IMR-90 (cell line): Measurements from ENCODE around the gene DOCK7. TPM values are rescaled to one million over a fixed set of nuclear protein-coding genes. Genes with fewer than 3 reads are reported as not detected.

Experiments
- ATAC-seq: fragments of 200-7000 bp; cut with Tn5 transposase; 2 replicates; pipeline ENCODE4 v1.9.1; 2020; ENCODE audit warnings: low read depth, mild to moderate bottlenecking, moderate library complexity
- BruUV-seq: library from RNA; stranded (reverse); fragments of 400-500 nt; replicated peaks from 2 replicates; lab custom pipeline; 2021; lab: Mats Ljungman, UMichigan
- CTCF ChIA-PET: fragments of 300-600 bp; formaldehyde crosslinking; extraction: SDS; loops from one replicate; lab custom pipeline; 2021; ENCODE audit warnings: antibody characterized with exemption; lab: Yijun Ruan, JAX
- POLR2A ChIA-PET: fragments of 300-600 bp; sonication (Branson Sonifier 250); formaldehyde crosslinking; loops from one replicate; lab custom pipeline; 2022; ENCODE audit warnings: antibody characterized with exemption; ENCODE audit not compliant: unreplicated experiment; lab: Charles Lee
- DNase-seq: peaks from one replicate; pipeline ENCODE4 v3.0.0; 2013
- H2AFZ ChIP-seq: replicated peaks from 2 replicates; pipeline ENCODE3; 2013; ENCODE audit warnings: low read length, mild to moderate bottlenecking; ENCODE audit not compliant: poor library complexity
- H2AK5ac ChIP-seq: 2 replicates; pipeline ENCODE4 v1.6.1; 2013; ENCODE audit warnings: low read depth, low read length, inconsistent platforms
- H2AK9ac ChIP-seq: replicated peaks from 2 replicates; pipeline ENCODE3; 2013; ENCODE audit warnings: mild to moderate bottlenecking, low read depth, low read length, moderate library complexity; ENCODE audit not compliant: poor library complexity
- H2BK120ac ChIP-seq: 2 replicates; pipeline ENCODE4 v1.6.1; 2013; ENCODE audit warnings: low read depth, low read length, inconsistent platforms
- H2BK15ac ChIP-seq: 3 replicates; pipeline ENCODE4 v1.6.1; 2013; ENCODE audit warnings: low read depth, low read length, inconsistent platforms
- H2BK20ac ChIP-seq: 2 replicates; pipeline ENCODE4 v1.6.1; 2013; ENCODE audit warnings: low read depth, mild to moderate bottlenecking, inconsistent platforms, low read length, moderate library complexity
- H2BK5ac ChIP-seq: 2 replicates; pipeline ENCODE4 v1.6.1; 2013; ENCODE audit warnings: mild to moderate bottlenecking, low read depth, low read length, inconsistent platforms; ENCODE audit not compliant: poor library complexity, severe bottlenecking
- H3K14ac ChIP-seq: replicated peaks from 2 replicates; pipeline ENCODE4 v1.6.1; 2013; ENCODE audit warnings: low read depth, low read length, inconsistent platforms
- H3K18ac ChIP-seq: 2 replicates; pipeline ENCODE4 v1.6.1; 2013; ENCODE audit warnings: low read depth, low read length, control low read depth
- H3K23ac ChIP-seq: 2 replicates; pipeline ENCODE4 v1.6.1; 2013; ENCODE audit warnings: low read depth, low read length, inconsistent platforms
- H3K27ac ChIP-seq: 2 replicates; pipeline ENCODE4 v1.5.1; 2013; ENCODE audit warnings: mild to moderate bottlenecking, control low read depth, low read length; ENCODE audit not compliant: insufficient read depth
- H3K27me3 ChIP-seq: 2 replicates; pipeline ENCODE4 v1.6.1; 2013; ENCODE audit warnings: low read length; ENCODE audit not compliant: control insufficient read depth, insufficient read depth
- H3K36me3 ChIP-seq: 2 replicates; pipeline ENCODE4 v1.6.1; 2013; ENCODE audit warnings: low read length, mixed read lengths; ENCODE audit not compliant: control insufficient read depth, insufficient read depth
- H3K4ac ChIP-seq: 2 replicates; pipeline ENCODE4 v1.6.1; 2013; ENCODE audit warnings: low read depth, low read length, inconsistent platforms
- H3K4me1 ChIP-seq: 2 replicates; pipeline ENCODE4 v1.6.1; 2013; ENCODE audit warnings: low read length, mixed read lengths; ENCODE audit not compliant: control insufficient read depth, insufficient read depth
- H3K4me2 ChIP-seq: 2 replicates; pipeline ENCODE4 v1.6.1; 2013; ENCODE audit warnings: low read depth, mild to moderate bottlenecking, control low read depth, low read length, moderate library complexity
- H3K4me3 ChIP-seq: 2 replicates; pipeline ENCODE4 v1.5.1; 2013; ENCODE audit warnings: low read depth, mild to moderate bottlenecking, control low read depth, low read length, moderate library complexity; ENCODE audit not compliant: insufficient read depth
- H3K56ac ChIP-seq: 2 replicates; pipeline ENCODE4 v1.6.1; 2013; ENCODE audit warnings: low read length, inconsistent platforms; ENCODE audit not compliant: insufficient read depth; ENCODE audit errors: extremely low read depth
- H3K79me1 ChIP-seq, 2 experiments: 2 replicates each; pipeline ENCODE4 v1.6.1; 2013; ENCODE audit warnings: low read length in 2 of 2, inconsistent platforms in 1 of 2, low read depth in 1 of 2
- H3K9ac ChIP-seq: 2 replicates; pipeline ENCODE4 v1.6.1; 2013; ENCODE audit warnings: low read depth, low read length, control low read depth
- H3K9me1 ChIP-seq: 2 replicates; pipeline ENCODE4 v1.6.1; 2013; ENCODE audit warnings: low read length, inconsistent platforms; ENCODE audit not compliant: insufficient read depth
- H3K9me3 ChIP-seq: 2 replicates; pipeline ENCODE4 v1.6.1; 2013; ENCODE audit warnings: low read length; ENCODE audit not compliant: control insufficient read depth, insufficient read depth
- H4K20me1 ChIP-seq: 2 replicates; pipeline ENCODE4 v1.6.1; 2013; ENCODE audit warnings: low read length, inconsistent platforms; ENCODE audit not compliant: insufficient read depth
- H4K5ac ChIP-seq: 2 replicates; pipeline ENCODE4 v1.6.1; 2013; ENCODE audit warnings: mild to moderate bottlenecking, low read depth, low read length, control low read depth
- H4K8ac ChIP-seq, 2 experiments: 2 replicates each; pipeline ENCODE4 v1.6.1; 2013; ENCODE audit warnings: low read depth in 2 of 2, low read length in 2 of 2, control low read depth in 1 of 2, inconsistent platforms in 1 of 2
- H4K91ac ChIP-seq: 2 replicates; pipeline ENCODE4 v1.6.1; 2013; ENCODE audit warnings: low read depth, low read length, inconsistent platforms; ENCODE audit not compliant: insufficient read depth
- CHD1 ChIP-seq: IDR thresholded peaks from 2 replicates; pipeline ENCODE4 v1.6.1; 2012; ENCODE audit warnings: low read depth, low read length, improper control_type of control experiment
- MAFK ChIP-seq: IDR thresholded peaks from 2 replicates; pipeline ENCODE4 v1.6.1; 2012; ENCODE audit warnings: low read depth, low read length, improper control_type of control experiment
- POLR2A ChIP-seq: IDR thresholded peaks from 2 replicates; pipeline ENCODE4 v1.6.1; 2012; ENCODE audit warnings: mild to moderate bottlenecking, low read depth, low read length
- RCOR1 ChIP-seq: IDR thresholded peaks from 2 replicates; pipeline ENCODE4 v1.6.1; 2012; ENCODE audit warnings: mild to moderate bottlenecking, low read length, improper control_type of control experiment; ENCODE audit not compliant: insufficient replicate concordance
- RFX5 ChIP-seq: IDR thresholded peaks from 2 replicates; pipeline ENCODE4 v1.8.0; 2012; ENCODE audit warnings: low read depth, mild to moderate bottlenecking, low read length, moderate library complexity
- USF2 ChIP-seq: fragments of 150-350 bp; IDR thresholded peaks from 2 replicates; pipeline ENCODE4 v1.6.1; 2017; ENCODE audit warnings: mild to moderate bottlenecking, antibody characterized with exemption, low read length, low read depth
- WGBS, 2 experiments: methylation state at CpG; one replicate each; pipeline versions ENCODE4 v1.1.5 to v1.1.7; 2013; ENCODE audit warnings: missing lambda C conversion rate in 2 of 2; ENCODE audit not compliant: insufficient read length in 1 of 2; ENCODE audit errors: extremely low coverage in 2 of 2; 5-methylcytosine and 5-hydroxymethylcytosine counted together
- dilution Hi-C: fragments of 300-500 bp; cut with HindIII; formaldehyde crosslinking; loops from one replicate; pipeline ENCODE4 v1.14.3; 2018; ENCODE audit warnings: low sequenced_read_pairs; ENCODE audit not compliant: unreplicated experiment
- in situ Hi-C: fragments of 300-500 bp; cut with MboI; formaldehyde crosslinking; loops from 3 replicates; pipeline ENCODE4 v1.14.3; 2019; ENCODE audit warnings: low sequenced_read_pairs, inconsistent platforms, mixed read lengths
- intact Hi-C: fragments of 100-400 bp; cut with micrococcal nuclease; formaldehyde crosslinking; loops from 2 replicates; pipeline ENCODE4 v1.10.0; 2022
- polyA plus RNA-seq, 3 experiments: library from polyadenylated mRNA; depleted of rRNA; stranded (reverse); fragments of >200 nt; gene quantifications; 2 replicates each; pipeline ENCODE4 v1.2.3, GENCODE V29; 2012; ENCODE audit warnings: low replicate concordance in 1 of 3
- total RNA-seq: library from RNA; depleted of rRNA; stranded (reverse); fragments of >200 nt; gene quantifications from 2 replicates; pipeline ENCODE4 v1.2.3, GENCODE V29; 2012

Gene DOCK7
- total and polyA plus RNA-seq, 2 of the 4 experiments (the other 2 are of a cell fraction) = 38.0 to 97.7 TPM

- in situ Hi-C loops = no loop called here
- BruUV-seq = no TSS peak
- H3K36me3 ChIP-seq = peaks cover 10% of the 10 kb centered on the region
- 100% methylated on average over 1 of the region's 3 CpGs; no CpG with 5 or more reads in 1 of the 2 experiments for WGBS, 2 experiments
- H2BK120ac ChIP-seq = no peak overlapping the region
- no peaks in the 10 kb centered on the region for H3K9me3 ChIP-seq
- no peak overlapping the region for H3K27ac ChIP-seq
- ChIA-PET CTCF (interaction anchor here (0.8 kb wide), 1 partner anchor 12 kb away, joined by 8 read pairs; no protein-coding TSS in a partner anchor), POLR2A (interaction anchor here (0.6 kb wide), 1 partner anchor 231 kb away, joined by 7 read pairs; no protein-coding TSS in a partner anchor)
- no peak overlapping the region for H2BK5ac ChIP-seq
- H3K4me1 ChIP-seq = no peaks in the 10 kb centered on the region
- H4K8ac ChIP-seq = no peak overlapping the region
- no peak for TF ChIP-seq CHD1
- no peak for TF ChIP-seq RCOR1
- no peak for TF ChIP-seq USF2
- TF ChIP-seq RFX5 = no peak
- TF ChIP-seq MAFK = no peak
- no peak for TF ChIP-seq POLR2A
- intact Hi-C loops = no loop called here
- peaks cover 0 to 18% of the 10 kb centered on the region in 2 experiments; a peak in 2 of 4 replicates for H3K79me1 ChIP-seq
- H2BK20ac ChIP-seq = no peak overlapping the region
- no peak overlapping the region for H3K4me3 ChIP-seq
- H2AK9ac ChIP-seq = no peak overlapping the region
- no peak overlapping the region for H3K56ac ChIP-seq
- dilution Hi-C loops = no loop called here
- H3K9ac ChIP-seq = no peak overlapping the region
- no peaks in the 10 kb centered on the region for H3K9me1 ChIP-seq
- no peak overlapping the region for H3K4ac ChIP-seq
- H4K5ac ChIP-seq = no peak overlapping the region
- no peak overlapping the region for H3K18ac ChIP-seq
- no peak overlapping the region for H2BK15ac ChIP-seq
- 0 out of 2 replicates have a peak overlapping the region, but pooled peaks have one; percentile 27 for H3K23ac ChIP-seq
- H2AFZ ChIP-seq = no peak overlapping the region
- no peaks in the 10 kb centered on the region for H4K20me1 ChIP-seq
- no peak overlapping the region for H3K4me2 ChIP-seq
- H2AK5ac ChIP-seq = no peak overlapping the region
- no peak for ATAC-seq
- DNase-seq = peak; percentile 30
- H3K14ac ChIP-seq = no peak overlapping the region
- H4K91ac ChIP-seq = no peak overlapping the region
- no peaks in the 10 kb centered on the region for H3K27me3 ChIP-seq
Observed at GRCh38 chr1:62514746-62515423, 173.3 kb downstream of the DOCK7 start.
